D721Med (cell line): Measurements from ENCODE around the gene GPC6.
"Not testable (repeated sequence)": the region's sequence is repeated elsewhere in the genome, so short reads cannot be mapped to it uniquely, and the experiment has no call there.

Experiments
- DNase-seq: peaks from one replicate; pipeline ENCODE4 v3.0.0; 2011; ENCODE audit warnings: low spot score; ENCODE audit not compliant: insufficient read length
- FAIRE-seq: peaks from 2 replicates; lab custom pipeline; 2011; peaks lifted over from hg19 to GRCh38; lab: Jason Lieb, UNC
- TF ChIP-seq, protein P1 (sequence below): IDR thresholded peaks from 2 replicates; pipeline ENCODE4 v1.5.1; 2012; ENCODE audit warnings: mild to moderate bottlenecking, control low read depth; ENCODE audit not compliant: insufficient read depth; ENCODE audit errors: missing control alignments

The GPC6 gene

DNA sequence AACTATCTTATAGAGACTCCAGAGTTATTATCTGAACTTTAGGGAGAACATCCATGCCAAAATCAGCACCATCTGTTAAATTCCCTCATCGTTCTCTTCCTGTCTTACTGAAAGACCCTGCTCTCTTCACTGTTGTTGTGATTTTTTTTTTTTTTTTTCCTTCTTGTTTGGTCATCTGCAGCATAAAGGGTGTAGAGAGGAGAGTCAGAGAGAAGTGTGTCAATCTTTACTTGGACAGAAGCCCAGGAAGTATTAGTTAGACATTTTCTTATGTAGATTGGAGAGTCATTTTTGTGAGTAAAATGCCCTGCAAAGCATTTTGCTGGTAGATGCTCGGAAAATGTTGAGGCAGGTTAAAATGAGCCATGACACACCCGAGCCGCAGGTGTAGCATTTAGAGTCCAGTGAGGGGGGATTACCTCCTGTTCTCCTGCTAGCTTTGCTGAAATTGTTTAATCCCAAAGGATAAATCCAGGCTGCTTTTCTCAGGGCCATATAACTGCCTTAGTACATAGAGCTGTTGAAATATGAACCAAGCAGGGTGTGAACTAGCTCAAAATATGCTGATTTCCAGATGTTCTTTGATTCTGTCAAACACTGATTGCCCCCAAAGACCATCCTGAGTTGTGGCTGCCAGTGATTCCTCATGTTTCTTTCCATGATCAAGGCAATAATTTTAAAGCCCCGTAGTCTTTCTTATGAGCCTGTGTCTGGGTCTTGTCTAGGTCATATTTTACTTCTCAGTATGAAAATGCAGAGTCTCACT is 1109.3 kb downstream of the GPC6 start:
- TF ChIP-seq, protein P1, sequence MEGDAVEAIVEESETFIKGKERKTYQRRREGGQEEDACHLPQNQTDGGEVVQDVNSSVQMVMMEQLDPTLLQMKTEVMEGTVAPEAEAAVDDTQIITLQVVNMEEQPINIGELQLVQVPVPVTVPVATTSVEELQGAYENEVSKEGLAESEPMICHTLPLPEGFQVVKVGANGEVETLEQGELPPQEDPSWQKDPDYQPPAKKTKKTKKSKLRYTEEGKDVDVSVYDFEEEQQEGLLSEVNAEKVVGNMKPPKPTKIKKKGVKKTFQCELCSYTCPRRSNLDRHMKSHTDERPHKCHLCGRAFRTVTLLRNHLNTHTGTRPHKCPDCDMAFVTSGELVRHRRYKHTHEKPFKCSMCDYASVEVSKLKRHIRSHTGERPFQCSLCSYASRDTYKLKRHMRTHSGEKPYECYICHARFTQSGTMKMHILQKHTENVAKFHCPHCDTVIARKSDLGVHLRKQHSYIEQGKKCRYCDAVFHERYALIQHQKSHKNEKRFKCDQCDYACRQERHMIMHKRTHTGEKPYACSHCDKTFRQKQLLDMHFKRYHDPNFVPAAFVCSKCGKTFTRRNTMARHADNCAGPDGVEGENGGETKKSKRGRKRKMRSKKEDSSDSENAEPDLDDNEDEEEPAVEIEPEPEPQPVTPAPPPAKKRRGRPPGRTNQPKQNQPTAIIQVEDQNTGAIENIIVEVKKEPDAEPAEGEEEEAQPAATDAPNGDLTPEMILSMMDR, result no peak
- FAIRE-seq (no peak), DNase-seq (no peak)

GRCh38 chr13:94339116-94339687 is 1112.6 kb downstream of the GPC6 start:
- TF ChIP-seq, protein P1, result no peak
- no peak for FAIRE-seq
- DNase-seq, result no peak

- DNase-seq (no peak), FAIRE-seq (no peak)
- TF ChIP-seq, protein P1, result no peak
These were observed 1116.0 kb downstream of the GPC6 start for GRCh38 chr13:94342436-94343242.

DNA sequence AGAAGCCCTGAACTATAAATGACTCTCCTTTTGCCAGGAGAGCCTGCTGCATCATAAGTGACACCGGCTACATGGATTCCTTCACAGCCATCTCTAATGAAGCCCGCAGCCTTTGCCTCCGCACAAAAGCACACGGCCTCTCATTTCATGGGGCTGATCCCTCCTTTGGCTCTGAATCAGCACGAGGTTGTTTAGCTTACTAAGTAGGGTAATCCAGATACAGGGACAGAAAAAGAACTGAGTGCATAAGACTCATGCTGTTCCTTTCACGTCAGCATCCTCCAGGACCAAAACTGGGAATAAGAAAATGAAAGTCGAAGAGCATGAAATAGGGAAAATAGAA is 1116.6 kb downstream of the GPC6 start:
- TF ChIP-seq, protein P1, result no peak
- FAIRE-seq (peak; percentile 58), DNase-seq (no peak)

- not testable (repeated sequence) for FAIRE-seq, DNase-seq
These were observed 1117.1 kb downstream of the GPC6 start for GRCh38 chr13:94343687-94344086.

- DNase-seq (no peak), FAIRE-seq (no peak)
- TF ChIP-seq, protein P1, result no peak
These were observed 1117.7 kb downstream of the GPC6 start for GRCh38 chr13:94344126-94344818.
